Stimulated activated CD4-positive, alpha-beta T cell treated with anti-CD3 and anti-CD28 coated beads, TNF-alpha, amount 100 ng/mL, for 1 hour (primary cell): ENCODE data around the gene DPH6.
"Not testable (repeated sequence)": the region's sequence is repeated elsewhere in the genome, so short reads cannot be mapped to it uniquely, and the experiment has no call there.

Experiments used
- DNase-seq, 3 donors: peaks; one replicate each; pipeline ENCODE4 v3.0.0-alpha.2; 2020; ENCODE audit warnings: low read depth in 3 of 3, low spot score in 1 of 3

Gene DPH6

GRCh38 chr15:35351059-35351458 is 194.9 kb downstream of the DPH6 start:
- no peak for DNase-seq

- no peak for DNase-seq
Observed at GRCh38 chr15:35349916-35350315, 196.0 kb downstream of the DPH6 start.

DNA sequence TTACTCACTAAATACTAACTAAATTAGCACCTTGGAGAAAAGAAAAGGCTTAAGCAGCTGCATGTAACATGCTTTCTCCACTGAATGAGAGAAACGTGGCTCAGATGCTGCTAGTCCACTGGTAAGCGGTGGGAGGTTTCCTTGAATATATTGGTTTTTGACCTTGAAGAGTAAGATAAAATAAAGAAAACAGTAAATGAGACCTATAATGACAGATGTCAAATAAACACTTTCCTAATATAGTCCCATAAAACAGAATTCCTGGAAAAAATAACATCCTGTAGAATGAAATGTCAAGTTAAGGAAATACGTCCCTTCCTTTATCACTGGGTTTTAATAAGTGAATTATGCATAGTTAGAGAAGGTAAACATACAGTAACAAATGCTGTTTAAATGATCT is 215.0 kb downstream of the DPH6 start:
- DNase-seq = no peak

- DNase-seq = no peak
Observed at GRCh38 chr15:35330048-35330695, 215.8 kb downstream of the DPH6 start.

GRCh38 chr15:35329521-35329961 is 216.4 kb downstream of the DPH6 start:
- no peak for DNase-seq

- not testable (repeated sequence) for DNase-seq
Observed at GRCh38 chr15:35328836-35329235, 217.1 kb downstream of the DPH6 start.

- DNase-seq = no peak
Observed at GRCh38 chr15:35327789-35328188, 218.2 kb downstream of the DPH6 start.

GRCh38 chr15:35325374-35325941 is 220.5 kb downstream of the DPH6 start:
- DNase-seq = no peak

GRCh38 chr15:35323141-35323540 is 222.8 kb downstream of the DPH6 start:
- DNase-seq = no peak

GRCh38 chr15:35321926-35322325 is 224.0 kb downstream of the DPH6 start:
- no peak for DNase-seq

GRCh38 chr15:35320911-35321310 is 225.1 kb downstream of the DPH6 start:
- no peak for DNase-seq
